Breast epithelium (tissue), 3 donors: ENCODE results near the gene RGPD8.

Experiments
- POLR2A ChIP-seq: fragments of 450-650 bp; IDR thresholded peaks from one replicate; pipeline ENCODE4 v1.6.1; 2016; ENCODE audit warnings: antibody characterized with exemption, mild to moderate bottlenecking, moderate library complexity
- TF ChIP-seq, protein P1 (sequence below), 3 donors: fragments of 450-650 bp; IDR thresholded peaks; one replicate each; pipeline ENCODE4 v1.5.1; 2016 to 2017; ENCODE audit warnings: antibody characterized with exemption in 3 of 3, mild to moderate bottlenecking in 3 of 3, moderate library complexity in 3 of 3

DNA sequence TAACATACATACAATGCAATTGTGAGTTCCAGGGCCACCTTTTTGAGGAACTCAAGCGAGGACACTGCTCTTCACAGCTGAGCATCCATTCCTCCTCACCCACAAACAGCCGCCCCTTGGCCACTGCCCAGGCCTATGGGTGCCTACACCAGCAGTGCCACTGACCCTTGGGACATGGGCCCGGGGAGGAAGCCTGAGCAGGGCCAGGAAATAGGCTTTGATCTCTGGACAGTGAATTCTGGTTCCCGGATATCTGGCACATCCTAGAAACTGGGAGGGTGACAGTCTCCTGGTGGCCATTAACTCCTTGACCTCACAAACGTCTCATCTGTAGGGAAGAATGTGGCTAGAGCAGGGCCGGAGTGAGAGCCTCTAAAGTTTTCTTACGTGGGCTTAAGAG, 43.0 kb upstream of the RGPD8 start:
- TF ChIP-seq, protein P1, sequence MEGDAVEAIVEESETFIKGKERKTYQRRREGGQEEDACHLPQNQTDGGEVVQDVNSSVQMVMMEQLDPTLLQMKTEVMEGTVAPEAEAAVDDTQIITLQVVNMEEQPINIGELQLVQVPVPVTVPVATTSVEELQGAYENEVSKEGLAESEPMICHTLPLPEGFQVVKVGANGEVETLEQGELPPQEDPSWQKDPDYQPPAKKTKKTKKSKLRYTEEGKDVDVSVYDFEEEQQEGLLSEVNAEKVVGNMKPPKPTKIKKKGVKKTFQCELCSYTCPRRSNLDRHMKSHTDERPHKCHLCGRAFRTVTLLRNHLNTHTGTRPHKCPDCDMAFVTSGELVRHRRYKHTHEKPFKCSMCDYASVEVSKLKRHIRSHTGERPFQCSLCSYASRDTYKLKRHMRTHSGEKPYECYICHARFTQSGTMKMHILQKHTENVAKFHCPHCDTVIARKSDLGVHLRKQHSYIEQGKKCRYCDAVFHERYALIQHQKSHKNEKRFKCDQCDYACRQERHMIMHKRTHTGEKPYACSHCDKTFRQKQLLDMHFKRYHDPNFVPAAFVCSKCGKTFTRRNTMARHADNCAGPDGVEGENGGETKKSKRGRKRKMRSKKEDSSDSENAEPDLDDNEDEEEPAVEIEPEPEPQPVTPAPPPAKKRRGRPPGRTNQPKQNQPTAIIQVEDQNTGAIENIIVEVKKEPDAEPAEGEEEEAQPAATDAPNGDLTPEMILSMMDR (IDR thresholded peaks at IDR 0.05), result no peak
- TF ChIP-seq POLR2A, result no peak
